Mesenchymal stem cell (in vitro differentiated cells and primary cell): Measurements from ENCODE around the gene EXD3.

Experiments
- DNase-seq: peaks from one replicate; pipeline ENCODE4 v3.0.0-alpha.2; 2013
- H2AFZ ChIP-seq: one replicate; pipeline ENCODE4 v1.6.1; 2013; ENCODE audit warnings: low read depth, mild to moderate bottlenecking, control low read depth, inconsistent platforms, low read length, moderate library complexity
- H2AK5ac ChIP-seq: 2 replicates; pipeline ENCODE4 v1.6.1; 2013; ENCODE audit warnings: low read length, moderate library complexity, mild to moderate bottlenecking, inconsistent platforms; ENCODE audit not compliant: severe bottlenecking
- H2BK120ac ChIP-seq: one replicate; pipeline ENCODE4 v1.6.1; 2013; ENCODE audit warnings: low read depth, mild to moderate bottlenecking, inconsistent platforms, low read length, moderate library complexity
- H2BK12ac ChIP-seq, 2 experiments: one replicate each; pipeline ENCODE4 v1.6.1; 2013; ENCODE audit warnings: inconsistent platforms in 2 of 2, low read length in 2 of 2, mild to moderate bottlenecking in 2 of 2, moderate library complexity in 2 of 2, control low read depth in 1 of 2
- H2BK15ac ChIP-seq: one replicate; pipeline ENCODE4 v1.6.1; 2013; ENCODE audit warnings: mild to moderate bottlenecking, low read depth, inconsistent platforms; ENCODE audit not compliant: poor library complexity, severe bottlenecking
- H2BK5ac ChIP-seq: 2 replicates; pipeline ENCODE4 v1.6.1; 2013; ENCODE audit warnings: low read depth, mild to moderate bottlenecking, low read length, control low read depth, inconsistent platforms; ENCODE audit not compliant: poor library complexity, severe bottlenecking
- H3K14ac ChIP-seq, 2 experiments: one replicate each; pipeline ENCODE4 v1.6.1; 2013; ENCODE audit warnings: inconsistent platforms in 2 of 2, low read length in 2 of 2, control low read depth in 1 of 2, mild to moderate bottlenecking in 1 of 2, moderate library complexity in 1 of 2
- H3K18ac ChIP-seq, 2 experiments: one replicate each; pipeline ENCODE4 v1.6.1; 2013; ENCODE audit warnings: inconsistent platforms in 2 of 2, low read length in 2 of 2, control low read depth in 1 of 2, low read depth in 1 of 2, mild to moderate bottlenecking in 1 of 2
- H3K23ac ChIP-seq, 2 experiments: one replicate each; pipeline ENCODE4 v1.6.1; 2013; ENCODE audit warnings: inconsistent platforms in 2 of 2, low read length in 2 of 2, mild to moderate bottlenecking in 2 of 2, moderate library complexity in 2 of 2, control low read depth in 1 of 2
- H3K27ac ChIP-seq: 2 replicates; pipeline ENCODE4 v1.5.1; 2013; ENCODE audit warnings: mild to moderate bottlenecking, moderate library complexity, low read length, control low read depth, inconsistent platforms; ENCODE audit not compliant: poor library complexity, severe bottlenecking
- H3K27me3 ChIP-seq, 2 experiments: 2 replicates each; pipeline versions ENCODE4 v1.6.1 to v1.7.0; 2013; ENCODE audit warnings: low read length in 2 of 2, mild to moderate bottlenecking in 2 of 2, moderate library complexity in 2 of 2, control low read depth in 1 of 2, inconsistent platforms in 1 of 2; ENCODE audit not compliant: control insufficient read depth in 1 of 2, insufficient read depth in 1 of 2
- H3K36me3 ChIP-seq, 2 experiments: 2 replicates each; pipeline versions ENCODE4 v1.6.1 to v1.7.0; 2013; ENCODE audit warnings: low read length in 2 of 2, control low read depth in 1 of 2, inconsistent platforms in 1 of 2, low read depth in 1 of 2, mild to moderate bottlenecking in 1 of 2; ENCODE audit not compliant: insufficient read depth in 2 of 2, control insufficient read depth in 1 of 2
- H3K4ac ChIP-seq, 2 experiments: one replicate each; pipeline ENCODE4 v1.6.1; 2013; ENCODE audit warnings: inconsistent platforms in 2 of 2, low read length in 2 of 2, mild to moderate bottlenecking in 2 of 2, moderate library complexity in 2 of 2, control low read depth in 1 of 2, low read depth in 1 of 2
- H3K4me1 ChIP-seq: 2 replicates; pipeline ENCODE4 v1.6.1; 2013; ENCODE audit warnings: low read depth, low read length, control low read depth; ENCODE audit not compliant: control insufficient read depth, insufficient read depth
- H3K4me2 ChIP-seq: 2 replicates; pipeline ENCODE4 v1.6.1; 2013; ENCODE audit warnings: low read length, mild to moderate bottlenecking, inconsistent platforms; ENCODE audit not compliant: poor library complexity, severe bottlenecking
- H3K4me3 ChIP-seq, 2 experiments: 2 replicates each; pipeline versions ENCODE4 v1.5.1 to v1.7.0; 2013; ENCODE audit warnings: low read length in 2 of 2, mild to moderate bottlenecking in 2 of 2, control low read depth in 1 of 2, low read depth in 1 of 2; ENCODE audit not compliant: insufficient read depth in 1 of 2
- H3K79me1 ChIP-seq: replicated peaks from 2 replicates; pipeline ENCODE4 v1.6.1; 2013; ENCODE audit warnings: mild to moderate bottlenecking, control low read depth, low read length, inconsistent platforms; ENCODE audit not compliant: poor library complexity, severe bottlenecking
- H3K9ac ChIP-seq: 2 replicates; pipeline ENCODE4 v1.7.0; 2013; ENCODE audit warnings: mild to moderate bottlenecking, low read length, moderate library complexity
- H3K9me3 ChIP-seq: 2 replicates; pipeline ENCODE4 v1.7.0; 2013; ENCODE audit warnings: mild to moderate bottlenecking, low read length; ENCODE audit not compliant: control insufficient read depth
- H4K8ac ChIP-seq: one replicate; pipeline ENCODE4 v1.6.1; 2013; ENCODE audit warnings: inconsistent platforms, mild to moderate bottlenecking, low read length, moderate library complexity
- H4K91ac ChIP-seq: one replicate; pipeline ENCODE4 v1.6.1; 2013; ENCODE audit warnings: mild to moderate bottlenecking, low read length, inconsistent platforms
- WGBS: methylation state at CpG from one replicate; pipeline ENCODE4 v1.1.7; 2013; ENCODE audit warnings: mixed read lengths; 5-methylcytosine and 5-hydroxymethylcytosine counted together

Gene EXD3

DNA sequence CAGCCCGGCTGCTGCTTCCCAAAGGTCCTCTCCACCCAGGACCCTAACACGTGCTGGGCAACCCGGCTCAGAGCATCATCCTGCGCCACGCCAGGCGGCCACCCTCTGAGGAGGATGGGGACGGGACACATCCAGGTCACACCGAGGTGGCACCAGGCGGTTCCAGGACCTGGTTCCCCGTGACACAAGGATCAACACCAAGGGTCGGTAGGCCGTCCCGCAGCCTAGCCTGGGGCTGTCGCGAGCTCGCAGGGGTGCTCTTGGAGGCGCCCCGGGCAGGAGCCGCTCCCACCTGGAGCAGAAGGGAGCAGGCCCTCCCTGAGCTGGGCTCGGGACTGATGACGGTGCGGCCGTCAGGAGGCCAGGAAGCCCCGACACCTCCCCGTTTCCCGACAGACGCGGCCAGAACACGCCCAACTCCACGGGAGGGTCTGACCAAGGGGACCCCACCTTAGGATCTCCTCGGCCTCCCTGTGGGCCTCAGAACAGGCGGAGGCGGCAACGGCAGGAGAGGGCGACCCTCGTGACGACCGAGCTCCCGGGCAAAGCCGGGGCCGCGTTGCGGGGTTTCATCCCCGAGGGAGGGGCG, 6.3 kb downstream of the EXD3 start:
- H2AK5ac ChIP-seq = no peak overlapping the region
- H3K9ac ChIP-seq = peak overlapping the region; percentile 18
- H3K27me3 ChIP-seq = no peaks in the 10 kb centered on the region
- no peak overlapping the region for H3K14ac ChIP-seq
- no peak overlapping the region for H3K27ac ChIP-seq
- H4K8ac ChIP-seq = no peak overlapping the region
- no peak overlapping the region for H3K4me3 ChIP-seq
- H2BK12ac ChIP-seq = no peak overlapping the region
- no peak overlapping the region for H3K23ac ChIP-seq
- H3K4me1 ChIP-seq = peaks cover 20% of the 10 kb centered on the region
- DNase-seq = no peak
- no peak overlapping the region for H3K18ac ChIP-seq
- H2BK5ac ChIP-seq = no peak overlapping the region
- no peak overlapping the region for H2BK15ac ChIP-seq
- peaks cover 41% of the 10 kb centered on the region for H3K79me1 ChIP-seq
- WGBS = 98% methylated on average over 45 of the region's 45 CpGs
- H2AFZ ChIP-seq = no peak overlapping the region
- H3K9me3 ChIP-seq = no peaks in the 10 kb centered on the region
- H3K36me3 ChIP-seq = peaks cover 0 to 29% of the 10 kb centered on the region in 2 experiments
- no peak overlapping the region for H3K4ac ChIP-seq
- H3K4me2 ChIP-seq = no peak overlapping the region
- H2BK120ac ChIP-seq = no peak overlapping the region
- H4K91ac ChIP-seq = no peak overlapping the region

DNA sequence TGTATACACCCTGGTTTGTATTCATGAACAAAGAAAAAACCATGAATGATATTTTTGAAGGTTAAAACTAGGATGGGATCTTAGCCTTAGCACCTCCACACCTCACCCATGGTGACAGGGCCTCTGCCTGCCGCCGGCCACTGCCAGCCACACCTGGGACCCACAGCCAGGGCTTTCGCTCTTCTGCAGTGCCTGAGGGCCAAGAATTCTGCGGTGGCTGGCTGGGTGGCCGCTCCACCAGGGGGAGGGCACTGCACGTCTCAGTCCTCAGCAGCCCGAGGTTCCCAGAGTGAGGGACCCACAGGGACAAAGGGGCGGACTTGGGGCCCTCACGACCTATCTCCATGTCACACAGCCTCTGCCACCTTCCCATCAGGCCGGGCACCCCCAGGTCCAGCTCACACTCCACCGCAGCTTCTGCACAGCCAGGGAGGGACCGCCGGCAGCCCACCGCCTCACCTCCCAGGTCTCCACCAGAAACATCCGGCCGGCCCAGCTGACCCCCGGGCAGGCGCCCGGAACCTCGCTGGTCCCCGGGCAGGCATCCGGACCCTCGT, 6.9 kb downstream of the EXD3 start:
- Histone ChIP-seq H3K27ac (no peak overlapping the region), H2BK12ac (no peak overlapping the region), H3K4me1 (peaks cover 23% of the 10 kb centered on the region), H3K23ac (no peak overlapping the region), H3K14ac (no peak overlapping the region), H3K4ac (no peak overlapping the region), H3K18ac (no peak overlapping the region), H2AFZ (no peak overlapping the region), H3K4me2 (no peak overlapping the region), H3K79me1 (peaks cover 38% of the 10 kb centered on the region), H2BK120ac (no peak overlapping the region), H2AK5ac (no peak overlapping the region), H3K27me3 (no peaks in the 10 kb centered on the region), H2BK5ac (no peak overlapping the region), H3K9me3 (no peaks in the 10 kb centered on the region), H4K91ac (no peak overlapping the region), H3K4me3 (no peak overlapping the region), H3K36me3 (peaks cover 0 to 29% of the 10 kb centered on the region in 2 experiments), H4K8ac (no peak overlapping the region), H2BK15ac (peak overlapping the region; percentile 62), H3K9ac (no peak overlapping the region)
- 97% methylated on average over 23 of the region's 23 CpGs for WGBS
- DNase-seq = no peak

DNA sequence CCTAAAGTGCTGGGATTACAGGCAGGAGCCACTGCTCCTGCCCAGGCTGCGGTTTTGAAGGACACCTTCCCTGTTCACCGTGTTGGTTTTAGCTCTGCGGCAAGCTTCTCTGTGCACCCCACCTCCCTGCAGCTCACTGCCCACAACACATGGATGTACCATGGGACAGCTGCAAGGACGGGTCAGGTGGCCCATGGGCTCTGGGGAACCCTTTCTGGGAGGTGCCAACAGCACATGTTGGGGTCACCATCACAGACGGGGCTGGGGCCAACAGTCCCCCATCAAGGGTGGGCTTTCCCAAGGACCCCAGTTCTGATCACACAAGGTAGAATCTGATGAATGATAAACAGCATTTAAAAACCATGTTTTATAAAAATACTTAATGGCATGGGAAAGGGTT, 7.5 kb downstream of the EXD3 start:
- Histone ChIP-seq H2BK15ac (no peak overlapping the region), H4K8ac (no peak overlapping the region), H2BK120ac (no peak overlapping the region), H2BK12ac (no peak overlapping the region), H4K91ac (no peak overlapping the region), H3K4me2 (no peak overlapping the region), H2AFZ (no peak overlapping the region), H3K23ac (no peak overlapping the region), H3K27me3 (no peaks in the 10 kb centered on the region), H3K4me1 (peaks cover 29% of the 10 kb centered on the region), H3K14ac (no peak overlapping the region), H3K27ac (no peak overlapping the region), H2AK5ac (no peak overlapping the region), H3K36me3 (peaks cover 0 to 29% of the 10 kb centered on the region in 2 experiments), H3K9ac (no peak overlapping the region), H2BK5ac (no peak overlapping the region), H3K79me1 (peaks cover 39% of the 10 kb centered on the region), H3K4me3 (no peak overlapping the region), H3K9me3 (no peaks in the 10 kb centered on the region), H3K18ac (no peak overlapping the region), H3K4ac (no peak overlapping the region)
- DNase-seq = no peak
- 95% methylated on average over 5 of the region's 5 CpGs for WGBS

DNA sequence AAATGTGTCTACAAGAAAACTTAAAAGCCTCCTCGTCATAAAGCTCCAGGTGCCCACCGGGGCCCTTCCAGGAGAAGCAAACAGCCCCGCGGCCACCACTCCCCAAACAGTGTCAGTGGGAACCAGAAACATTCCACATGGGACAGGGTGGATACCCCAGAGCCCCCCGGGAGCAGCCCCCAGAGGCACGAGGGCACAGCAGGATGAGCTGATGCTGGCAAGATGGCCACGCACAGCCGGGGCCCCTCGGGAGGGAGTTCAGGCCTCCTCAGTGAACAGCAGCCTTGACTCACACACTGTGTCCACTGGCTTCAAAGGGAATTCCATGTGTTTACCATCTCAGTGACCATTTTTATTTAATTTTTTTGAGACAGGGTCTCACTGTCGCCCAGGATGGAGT, 10.5 kb downstream of the EXD3 start:
- Histone ChIP-seq H4K8ac (peak overlapping the region; percentile 72), H3K23ac (peak overlapping the region in 1 of 2 experiments; percentile 37), H2BK120ac (no peak overlapping the region), H2BK5ac (peak overlapping the region; percentile 79), H3K4me1 (peaks cover 38% of the 10 kb centered on the region), H3K9ac (no peak overlapping the region), H3K36me3 (peaks cover 0 to 30% of the 10 kb centered on the region in 2 experiments), H2BK12ac (peak overlapping the region; percentile 82 to 90), H3K18ac (peak overlapping the region; percentile 76 to 89), H3K4ac (peak overlapping the region; percentile 47 to 64), H3K4me3 (no peak overlapping the region), H2AK5ac (peak overlapping the region; percentile 90), H3K27me3 (no peaks in the 10 kb centered on the region), H3K14ac (no peak overlapping the region), H3K4me2 (no peak overlapping the region), H2BK15ac (peak overlapping the region; percentile 94), H2AFZ (no peak overlapping the region), H3K9me3 (no peaks in the 10 kb centered on the region), H3K27ac (peak overlapping the region; percentile 65), H3K79me1 (peaks cover 34% of the 10 kb centered on the region), H4K91ac (no peak overlapping the region)
- whole genome bisulfite sequencing = 77% methylated on average over 10 of the region's 10 CpGs
- peak; percentile 29 for DNase-seq
